ENCODE measurements around the gene CALML3.

CALML3 gene

GRCh38 chr10:5510281-5511072 is 14.3 kb upstream of the CALML3 start:
- Histone ChIP-seq H3K27ac (ENCODE audit: low read depth, low read length, poor library complexity, severe bottlenecking) (no peak overlapping the region), H3K9me2 (ENCODE audit: low read depth, low read length) (no peaks in the 10 kb centered on the region), H3K27me3 (ENCODE audit: insufficient read depth, low read length) (no peaks in the 10 kb centered on the region; the same call in 1 of the 2 replicates), H3K36me3 (ENCODE audit: insufficient read depth, low read length) (no peaks in the 10 kb centered on the region), H3K4me2 (ENCODE audit: low read length) (no peak overlapping the region), H3K79me2 (ENCODE audit: insufficient read depth, low read length) (no peaks in the 10 kb centered on the region), H3F3A (ENCODE audit: insufficient read depth, low read length) (no peaks in the 10 kb centered on the region), H3K4me1 (ENCODE audit: insufficient read depth, low read length, severe bottlenecking) (no peaks in the 10 kb centered on the region), H3K9me3 (ENCODE audit: low read length) (no peaks in the 10 kb centered on the region), H2AFZ (ENCODE audit: low read length) (no peak overlapping the region), H4K20me1 (ENCODE audit: insufficient read depth, low read length) (no peaks in the 10 kb centered on the region), H3K9ac (ENCODE audit: low read length) (no peak overlapping the region), H3K4me3 (ENCODE audit: low read depth, low read length, poor library complexity, severe bottlenecking) (no peak overlapping the region)
- TF ChIP-seq EZH2 (IDR thresholded peaks at IDR 0.05; ENCODE audit: borderline replicate concordance, low read length) (no peak), CTCF (IDR thresholded peaks at IDR 0.05; ENCODE audit: low read length) (no peak)

GRCh38 chr10:5511231-5511884 is 13.4 kb upstream of the CALML3 start:
- Histone ChIP-seq H3F3A (ENCODE audit: insufficient read depth, low read length) (no peaks in the 10 kb centered on the region), H3K27me3 (ENCODE audit: insufficient read depth, low read length) (peaks cover 5% of the 10 kb centered on the region; the same call in 1 of the 2 replicates), H4K20me1 (ENCODE audit: insufficient read depth, low read length) (no peaks in the 10 kb centered on the region), H2AFZ (ENCODE audit: low read length) (no peak overlapping the region), H3K4me3 (ENCODE audit: low read depth, low read length, poor library complexity, severe bottlenecking) (no peak overlapping the region), H3K36me3 (ENCODE audit: insufficient read depth, low read length) (no peaks in the 10 kb centered on the region), H3K9ac (ENCODE audit: low read length) (no peak overlapping the region), H3K4me2 (ENCODE audit: low read length) (no peak overlapping the region), H3K9me2 (ENCODE audit: low read depth, low read length) (no peaks in the 10 kb centered on the region), H3K4me1 (ENCODE audit: insufficient read depth, low read length, severe bottlenecking) (no peaks in the 10 kb centered on the region), H3K27ac (ENCODE audit: low read depth, low read length, poor library complexity, severe bottlenecking) (no peak overlapping the region), H3K79me2 (ENCODE audit: insufficient read depth, low read length) (no peaks in the 10 kb centered on the region), H3K9me3 (ENCODE audit: low read length) (no peaks in the 10 kb centered on the region)
- TF ChIP-seq EZH2 (IDR thresholded peaks at IDR 0.05; ENCODE audit: borderline replicate concordance, low read length) (no peak), CTCF (IDR thresholded peaks at IDR 0.05; ENCODE audit: low read length) (no peak)

- H4K20me1 ChIP-seq (ENCODE audit: insufficient read depth, low read length): no peaks in the 10 kb centered on the region
- TF ChIP-seq CTCF (IDR thresholded peaks at IDR 0.05; ENCODE audit: low read length) (no peak), EZH2 (IDR thresholded peaks at IDR 0.05; ENCODE audit: borderline replicate concordance, low read length) (no peak)
These were observed 12.9 kb upstream of the CALML3 start for GRCh38 chr10:5511885-5512280.

More at GRCh38 chr10:5511885-5512280, 12.9 kb upstream of the CALML3 start:
- Histone ChIP-seq H2AFZ (ENCODE audit: low read length) (no peak overlapping the region), H3K79me2 (ENCODE audit: insufficient read depth, low read length) (no peaks in the 10 kb centered on the region), H3K36me3 (ENCODE audit: insufficient read depth, low read length) (no peaks in the 10 kb centered on the region), H3K4me3 (ENCODE audit: low read depth, low read length, poor library complexity, severe bottlenecking) (no peak overlapping the region), H3K9me3 (ENCODE audit: low read length) (no peaks in the 10 kb centered on the region), H3K27ac (ENCODE audit: low read depth, low read length, poor library complexity, severe bottlenecking) (no peak overlapping the region), H3K4me1 (ENCODE audit: insufficient read depth, low read length, severe bottlenecking) (no peaks in the 10 kb centered on the region), H3F3A (ENCODE audit: insufficient read depth, low read length) (no peaks in the 10 kb centered on the region), H3K9ac (ENCODE audit: low read length) (no peak overlapping the region), H3K27me3 (ENCODE audit: insufficient read depth, low read length) (peaks cover 5% of the 10 kb centered on the region; the same call in 1 of the 2 replicates), H3K9me2 (ENCODE audit: low read depth, low read length) (no peaks in the 10 kb centered on the region), H3K4me2 (ENCODE audit: low read length) (no peak overlapping the region)

Measured in OCI-LY1 (cell line).